Nephron (organoid): ENCODE results near the gene CSNK1G3.

Experiments used
- H3K27ac Mint-ChIP-seq, 3 experiments: 2 replicates each; pipeline ENCODE4 v1.8.0; 2020; ENCODE audit warnings: mixed read lengths in 3 of 3, mild to moderate bottlenecking in 2 of 3, moderate library complexity in 1 of 3
- H3K27me3 Mint-ChIP-seq: 2 replicates; pipeline ENCODE4 v1.8.0; 2021; ENCODE audit warnings: low read depth, mild to moderate bottlenecking, moderate library complexity, mixed read lengths
- H3K36me3 Mint-ChIP-seq: 2 replicates; pipeline ENCODE4 v1.8.0; 2020; ENCODE audit warnings: low read depth, mixed read lengths
- H3K4me1 Mint-ChIP-seq: 2 replicates; pipeline ENCODE4 v1.8.0; 2020; ENCODE audit warnings: mixed read lengths
- H3K4me3 Mint-ChIP-seq, 3 experiments: 2 replicates each; pipeline ENCODE4 v1.8.0; 2020; ENCODE audit warnings: mild to moderate bottlenecking in 3 of 3, mixed read lengths in 3 of 3, moderate library complexity in 2 of 3
- H3K9me3 Mint-ChIP-seq: 2 replicates; pipeline ENCODE4 v1.8.0; 2020; ENCODE audit warnings: mixed read lengths
- CTCF ChIP-seq, 3 experiments: fragments of 200-600 bp; sonication (generic); IDR thresholded peaks; one replicate each; pipeline ENCODE4 v1.5.0; 2021; ENCODE audit warnings: antibody characterized with exemption in 3 of 3; ENCODE audit not compliant: unreplicated experiment in 3 of 3

The CSNK1G3 gene

DNA sequence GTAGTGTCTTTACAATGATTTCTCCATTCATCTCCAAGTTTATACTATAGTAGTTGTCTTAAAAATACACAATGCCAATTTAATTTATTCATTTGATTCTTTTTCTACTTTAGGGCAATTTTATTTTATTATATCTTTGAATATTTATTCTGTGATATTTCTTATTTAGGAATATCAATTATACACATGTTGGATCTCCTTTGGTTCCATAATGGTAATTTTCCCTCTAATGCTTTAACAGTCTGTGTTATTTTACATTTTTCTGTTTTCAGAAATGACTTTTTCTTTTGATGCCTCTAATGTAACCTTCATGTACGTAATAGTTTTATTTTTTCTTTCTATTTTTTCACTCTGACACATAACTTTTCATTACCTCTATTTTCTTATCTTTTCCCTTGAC lies 153.0 kb downstream of the CSNK1G3 start:
- Mint-ChIP-seq H3K9me3 (peaks cover 49% of the 10 kb centered on the region), H3K27ac (no peak overlapping the region), H3K4me3 (no peak overlapping the region), H3K27me3 (peaks cover 4% of the 10 kb centered on the region), H3K4me1 (no peaks in the 10 kb centered on the region), H3K36me3 (peaks cover 17% of the 10 kb centered on the region)
- TF ChIP-seq CTCF (IDR thresholded peaks at IDR 0.05; ENCODE audit: unreplicated experiment in 3 of 3) = no peak

DNA sequence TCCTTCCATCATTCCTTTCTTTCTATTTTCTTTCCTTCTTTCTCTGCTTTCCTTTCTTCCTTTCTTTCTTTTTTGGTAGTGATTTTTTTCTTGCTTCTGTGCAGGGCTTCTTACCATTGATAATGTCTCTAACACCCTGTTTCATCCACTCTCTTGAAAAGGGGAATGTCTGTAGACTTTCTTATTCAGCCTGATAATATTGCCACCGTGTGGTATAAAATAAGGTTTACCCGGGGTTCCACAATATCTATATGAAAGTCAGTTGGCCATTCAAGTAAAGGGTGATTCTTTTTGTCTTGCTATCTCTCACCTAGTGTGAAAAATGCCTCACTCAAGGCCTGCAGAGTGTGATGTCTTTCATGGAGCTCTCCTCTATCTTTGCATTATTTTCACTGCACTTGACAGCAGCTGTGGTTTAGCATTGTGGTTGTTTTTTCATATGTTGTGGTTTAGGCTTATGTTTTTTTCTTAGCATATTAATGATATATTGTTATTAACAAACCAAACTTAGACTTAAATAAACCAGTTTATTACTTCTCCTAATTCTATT lies 153.9 kb downstream of the CSNK1G3 start:
- Mint-ChIP-seq H3K36me3 (peaks cover 17% of the 10 kb centered on the region), H3K4me1 (no peaks in the 10 kb centered on the region), H3K27ac (no peak overlapping the region), H3K9me3 (peaks cover 46% of the 10 kb centered on the region), H3K4me3 (no peak overlapping the region), H3K27me3 (peaks cover 4% of the 10 kb centered on the region)
- no peak for TF ChIP-seq CTCF (IDR thresholded peaks at IDR 0.05; ENCODE audit: unreplicated experiment in 3 of 3)
